AG20443 (cell line): Measurements from ENCODE around the gene FAM83B.
"Not testable (repeated sequence)": the region's sequence is repeated elsewhere in the genome, so short reads cannot be mapped to it uniquely, and the experiment has no call there.

ENCODE experiments used
- DNase-seq: peaks from one replicate; pipeline ENCODE4 v3.0.0; 2012; ENCODE audit warnings: low spot score, mixed read lengths

Gene FAM83B

DNA sequence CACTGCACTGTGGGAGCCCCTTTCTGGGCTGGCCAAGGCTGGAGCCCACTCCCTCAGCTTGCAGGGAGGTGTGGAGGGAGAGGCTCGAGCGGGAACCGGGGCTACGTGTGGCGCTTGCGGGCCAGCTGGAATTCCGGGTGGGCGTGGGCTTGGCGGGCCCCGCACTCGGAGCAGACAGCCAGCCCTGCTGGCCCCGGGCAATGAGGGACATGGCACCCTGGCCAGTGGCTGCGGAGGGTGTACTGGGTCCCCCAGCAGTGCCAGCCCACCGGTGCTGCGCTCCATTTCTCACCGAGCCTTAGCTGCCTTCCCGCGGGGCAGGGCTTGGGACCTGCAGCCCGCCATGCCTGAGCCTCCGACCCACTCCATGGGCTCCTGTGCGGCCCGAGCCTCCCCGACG is 132.6 kb downstream of the FAM83B start:
- not testable (repeated sequence) for DNase-seq

DNA sequence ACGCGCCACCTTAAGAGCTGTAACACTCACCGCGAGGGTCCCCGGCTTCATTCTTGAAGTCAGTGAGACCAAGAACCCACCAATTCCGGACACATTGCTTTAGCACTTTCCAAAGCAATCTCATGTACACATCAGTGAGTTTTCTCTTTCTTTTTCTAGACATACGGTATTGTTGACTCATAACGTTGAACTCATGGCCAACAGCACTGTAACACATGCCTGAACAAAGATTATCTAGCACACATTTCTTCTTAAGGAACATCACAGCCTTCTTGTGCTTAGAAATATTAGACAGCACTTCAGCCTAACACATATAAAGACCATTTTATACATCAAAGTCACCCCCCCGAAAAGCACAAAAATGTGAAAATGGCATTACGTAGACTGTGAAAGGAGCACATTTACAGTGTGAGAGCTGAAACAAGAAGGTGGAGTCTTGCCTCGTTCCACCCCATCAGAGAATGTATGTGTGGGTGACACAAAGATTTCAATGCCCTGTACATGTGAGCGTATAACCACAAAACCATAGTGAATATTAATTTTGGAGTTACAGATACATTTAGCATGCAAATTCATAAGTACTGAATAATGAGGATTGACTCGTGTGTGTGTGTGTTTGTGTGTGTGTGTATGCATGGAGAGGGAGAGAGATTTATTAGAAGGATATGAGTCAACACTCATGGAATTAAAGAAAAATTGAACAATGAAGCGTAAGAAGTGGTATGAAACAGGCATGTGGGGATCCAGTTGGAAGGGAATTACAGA is 134.1 kb downstream of the FAM83B start:
- DNase-seq = no peak

DNA sequence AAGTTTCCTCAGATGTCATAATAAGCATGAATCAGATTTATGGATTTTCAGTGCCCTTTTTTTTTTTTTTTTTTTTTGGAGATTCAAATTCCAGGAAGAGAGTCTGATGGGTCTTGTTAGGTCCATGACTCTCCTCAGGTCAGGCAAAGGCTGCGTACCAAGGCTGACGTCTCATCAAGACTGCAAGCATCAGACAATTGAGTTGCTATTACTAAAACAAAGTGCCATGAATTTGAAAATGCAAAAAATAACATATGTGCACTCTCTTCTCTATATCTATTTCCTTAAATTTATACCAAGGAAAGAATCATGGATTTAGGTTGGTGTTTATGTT is 134.7 kb downstream of the FAM83B start:
- DNase-seq = peak; percentile 20

DNA sequence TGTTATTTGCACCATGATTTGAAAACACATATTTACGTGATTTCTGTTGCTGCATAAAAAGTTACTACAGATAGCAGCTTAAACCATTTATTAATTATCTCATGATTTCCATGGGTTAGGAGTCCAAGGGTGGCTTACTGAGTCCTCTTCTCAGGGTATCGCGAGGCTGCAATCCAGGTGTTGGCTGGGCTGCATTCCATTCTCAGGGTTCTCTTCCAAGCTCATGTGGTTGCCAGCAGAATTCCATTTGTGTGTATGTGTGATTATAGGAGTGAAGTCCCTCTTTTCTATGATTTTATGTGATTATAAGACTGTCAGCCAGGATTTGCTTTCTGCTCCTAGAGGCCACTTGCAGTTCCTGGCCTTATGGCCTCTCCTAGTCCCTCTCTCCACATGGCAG is 135.1 kb downstream of the FAM83B start:
- DNase-seq = no peak

DNA sequence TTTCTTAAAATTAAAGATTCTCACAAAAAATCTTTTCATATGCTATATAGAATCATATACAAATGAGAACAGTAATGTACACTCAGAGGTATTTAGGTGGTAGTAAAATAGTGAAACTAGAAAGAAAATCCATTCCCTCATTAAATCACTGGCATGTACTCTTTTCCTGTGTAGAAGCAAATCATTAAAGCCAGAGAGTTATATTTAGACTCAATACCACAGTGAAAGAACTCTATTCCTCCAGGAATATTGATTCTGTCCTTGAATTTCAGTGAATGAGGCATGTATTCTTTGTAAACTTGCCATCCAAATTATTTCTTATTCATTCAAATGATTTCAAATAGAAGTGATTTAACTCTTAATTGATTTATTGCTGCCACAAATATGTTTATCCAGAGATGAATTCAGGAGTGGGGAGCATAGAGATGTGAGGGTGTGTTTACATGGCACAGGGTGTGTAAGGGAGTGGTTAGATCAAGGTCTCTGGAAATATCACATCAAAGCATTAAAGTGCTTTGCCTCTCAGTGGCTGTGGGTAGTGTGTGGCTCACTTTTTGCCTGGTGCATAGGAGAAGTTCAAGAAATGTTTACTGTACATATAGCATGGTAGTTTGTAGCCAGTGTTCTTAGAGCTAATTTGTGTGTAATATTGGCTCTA is 141.2 kb downstream of the FAM83B start:
- DNase-seq = no peak

DNA sequence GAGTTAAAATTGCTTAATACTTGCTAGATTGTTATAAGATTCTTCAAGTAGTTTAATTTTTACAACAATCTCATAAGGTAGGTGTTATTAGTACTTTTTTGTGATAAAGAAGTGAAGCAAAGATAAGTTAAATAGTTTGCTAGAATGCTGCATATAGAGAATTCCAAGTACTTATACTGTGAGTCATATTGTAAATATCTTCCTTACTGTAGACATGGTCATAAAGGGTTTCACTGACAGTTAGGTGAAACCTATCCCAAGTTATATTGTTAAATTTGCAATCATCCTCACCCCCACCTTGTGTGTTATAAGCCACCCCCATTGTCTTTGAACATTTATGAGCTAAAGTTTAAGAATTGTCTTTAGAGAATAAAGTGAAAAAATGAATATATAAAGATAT is 142.0 kb downstream of the FAM83B start:
- DNase-seq = no peak

DNA sequence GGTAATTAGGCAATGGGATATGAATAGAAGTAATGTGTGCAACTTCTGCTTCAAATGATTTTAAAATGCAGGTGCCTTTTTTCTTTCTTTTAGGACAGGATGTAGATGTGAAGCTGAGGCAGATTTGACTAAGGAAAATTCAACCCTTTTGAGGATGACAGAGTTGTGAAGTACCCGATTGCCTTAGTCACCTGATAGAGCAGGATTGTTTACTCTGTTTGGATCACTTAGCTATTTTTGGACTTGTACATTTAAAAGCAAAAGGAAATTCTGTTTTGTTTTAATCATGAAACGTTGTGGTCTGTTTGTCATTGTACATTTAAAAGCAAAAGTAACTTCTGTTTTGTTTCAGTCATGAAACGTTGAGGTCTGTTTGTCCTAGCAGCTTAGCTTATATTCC is 143.4 kb downstream of the FAM83B start:
- no peak for DNase-seq
